IPS DF 4.7 (cell line): ENCODE data around the gene TCTN3.
"Not testable (repeated sequence)": the region's sequence is repeated elsewhere in the genome, so short reads cannot be mapped to it uniquely, and the experiment has no call there.

Experiments used
- DNase-seq: peaks from one replicate; pipeline ENCODE4 v3.0.0-alpha.2; 2013; ENCODE audit warnings: low spot score; ENCODE audit errors: extremely low read depth

Gene TCTN3

GRCh38 chr10:95691281-95691680 lies 2.4 kb downstream of the TCTN3 start:
- no peak for DNase-seq

- no peak for DNase-seq
These were observed 5.1 kb downstream of the TCTN3 start for GRCh38 chr10:95688648-95689047.

- no peak for DNase-seq
These were observed 9.8 kb downstream of the TCTN3 start for GRCh38 chr10:95683966-95684365.

GRCh38 chr10:95675403-95676116 lies 18.2 kb downstream of the TCTN3 start:
- no peak for DNase-seq

- no peak for DNase-seq
These were observed 19.1 kb downstream of the TCTN3 start for GRCh38 chr10:95674643-95675042.

- DNase-seq: not testable (repeated sequence)
These were observed 21.1 kb downstream of the TCTN3 start for GRCh38 chr10:95672641-95673040.

GRCh38 chr10:95664543-95664942 lies 29.2 kb downstream of the TCTN3 start:
- no peak for DNase-seq

GRCh38 chr10:95663496-95663895 lies 30.2 kb downstream of the TCTN3 start:
- DNase-seq: no peak

GRCh38 chr10:95661818-95662217 lies 31.9 kb downstream of the TCTN3 start:
- no peak for DNase-seq

- no peak for DNase-seq
These were observed 33.4 kb downstream of the TCTN3 start for GRCh38 chr10:95660283-95660682.

- DNase-seq: no peak
These were observed 36.5 kb downstream of the TCTN3 start for GRCh38 chr10:95657250-95657649.

GRCh38 chr10:95656291-95657164 lies 37.2 kb downstream of the TCTN3 start, which contains the start of gene ALDH18A1:
Gene ALDH18A1 (minus strand): TSS chr10:95656711. CDS start chr10:95653377, 3,334 bp downstream.
- DNase-seq: peak; percentile 58

- no peak for DNase-seq
These were observed 38.0 kb downstream of the TCTN3 start for GRCh38 chr10:95655571-95656290.

- no peak for DNase-seq
These were observed 39.8 kb downstream of the TCTN3 start for GRCh38 chr10:95653895-95654294.

- DNase-seq: no peak
These were observed 42.2 kb downstream of the TCTN3 start for GRCh38 chr10:95651346-95652060.

- no peak for DNase-seq
These were observed 43.5 kb downstream of the TCTN3 start for GRCh38 chr10:95650232-95650631.

GRCh38 chr10:95648138-95648537 lies 45.6 kb downstream of the TCTN3 start:
- DNase-seq: no peak

- no peak for DNase-seq
These were observed 47.6 kb downstream of the TCTN3 start for GRCh38 chr10:95646160-95646559.

GRCh38 chr10:95644901-95645300 lies 48.8 kb downstream of the TCTN3 start:
- no peak for DNase-seq

GRCh38 chr10:95640891-95641315 lies 52.8 kb downstream of the TCTN3 start:
- DNase-seq: no peak

GRCh38 chr10:95637911-95638310 lies 55.8 kb downstream of the TCTN3 start:
- DNase-seq: no peak
